H9 (cell line): Measurements from ENCODE around the gene DGKD. TPM values are rescaled to one million over a fixed set of nuclear protein-coding genes. Genes with fewer than 3 reads are reported as not detected.

Experiments
- DNase-seq: peaks from one replicate; pipeline ENCODE4 v3.0.0-alpha.2; 2017
- H2AFZ ChIP-seq: one replicate; pipeline ENCODE4 v1.6.1; 2013; ENCODE audit warnings: mild to moderate bottlenecking, low read length, control low read depth, moderate library complexity
- H2AK5ac ChIP-seq: 2 replicates; pipeline ENCODE4 v1.6.1; 2013; ENCODE audit warnings: low read length, control low read depth, mixed read lengths; ENCODE audit not compliant: insufficient read length
- H2BK120ac ChIP-seq: one replicate; pipeline ENCODE4 v1.6.1; 2013; ENCODE audit warnings: low read depth, mild to moderate bottlenecking, low read length, control low read depth, inconsistent platforms; ENCODE audit not compliant: poor library complexity, severe bottlenecking
- H2BK12ac ChIP-seq: 2 replicates; pipeline ENCODE4 v1.6.1; 2013; ENCODE audit warnings: low read length, control low read depth, mixed read lengths, low read depth; ENCODE audit not compliant: insufficient read length
- H2BK15ac ChIP-seq: 2 replicates; pipeline ENCODE4 v1.6.1; 2013; ENCODE audit warnings: low read depth, low read length, control low read depth
- H2BK20ac ChIP-seq: one replicate; pipeline ENCODE4 v1.6.1; 2013; ENCODE audit warnings: low read depth, mild to moderate bottlenecking, low read length, control low read depth, inconsistent platforms; ENCODE audit not compliant: poor library complexity, severe bottlenecking
- H2BK5ac ChIP-seq: 2 replicates; pipeline ENCODE4 v1.6.1; 2013; ENCODE audit warnings: low read length, control low read depth, mixed read lengths; ENCODE audit not compliant: insufficient read length
- H3K14ac ChIP-seq: 2 replicates; pipeline ENCODE4 v1.6.1; 2013; ENCODE audit warnings: low read length, control low read depth; ENCODE audit not compliant: insufficient read depth
- H3K18ac ChIP-seq: 2 replicates; pipeline ENCODE4 v1.6.1; 2013; ENCODE audit warnings: low read depth, mild to moderate bottlenecking, mixed read lengths, low read length, control low read depth; ENCODE audit not compliant: insufficient read length
- H3K23ac ChIP-seq: 2 replicates; pipeline ENCODE4 v1.6.1; 2013; ENCODE audit warnings: low read length, control low read depth, mixed read lengths, low read depth; ENCODE audit not compliant: insufficient read length
- H3K23me2 ChIP-seq: 2 replicates; pipeline ENCODE4 v1.6.1; 2013; ENCODE audit warnings: low read depth, mild to moderate bottlenecking, mixed read lengths, low read length, control low read depth; ENCODE audit not compliant: insufficient read length, poor library complexity, severe bottlenecking
- H3K27ac ChIP-seq: 2 replicates; pipeline ENCODE4 v1.5.1; 2013; ENCODE audit warnings: low read length, control low read depth, mixed read lengths, low read depth; ENCODE audit not compliant: insufficient read length
- H3K27me3 ChIP-seq: 2 replicates; pipeline ENCODE4 v1.6.1; 2013; ENCODE audit warnings: low read length, control low read depth, inconsistent platforms; ENCODE audit not compliant: insufficient read depth
- H3K4ac ChIP-seq: 2 replicates; pipeline ENCODE4 v1.6.1; 2013; ENCODE audit warnings: low read depth, mild to moderate bottlenecking, control low read depth, inconsistent platforms, low read length, moderate library complexity
- H3K4me1 ChIP-seq: 2 replicates; pipeline ENCODE4 v1.6.1; 2013; ENCODE audit warnings: low read length, control low read depth, inconsistent platforms; ENCODE audit not compliant: insufficient read depth
- H3K4me2 ChIP-seq: 2 replicates; pipeline ENCODE4 v1.6.1; 2013; ENCODE audit warnings: low read length, control low read depth, mixed read lengths; ENCODE audit not compliant: insufficient read length, insufficient read depth
- H3K56ac ChIP-seq: 2 replicates; pipeline ENCODE4 v1.6.1; 2013; ENCODE audit warnings: low read depth, mild to moderate bottlenecking, mixed read lengths, low read length, control low read depth; ENCODE audit not compliant: insufficient read length
- H3K79me1 ChIP-seq: 2 replicates; pipeline ENCODE4 v1.6.1; 2013; ENCODE audit warnings: low read depth, mild to moderate bottlenecking, moderate library complexity, low read length, control low read depth, inconsistent platforms; ENCODE audit not compliant: insufficient read depth, poor library complexity, severe bottlenecking
- H3K79me2 ChIP-seq: 2 replicates; pipeline ENCODE4 v1.6.1; 2013; ENCODE audit warnings: low read length, control low read depth, inconsistent platforms; ENCODE audit not compliant: insufficient read depth
- H3K9ac ChIP-seq: 2 replicates; pipeline ENCODE4 v1.6.1; 2013; ENCODE audit warnings: low read length, control low read depth, mixed read lengths; ENCODE audit not compliant: insufficient read length; ENCODE audit errors: extremely low read depth
- H3K9me3 ChIP-seq: one replicate; pipeline ENCODE4 v1.6.1; 2013; ENCODE audit warnings: low read depth, low read length, inconsistent platforms; ENCODE audit not compliant: control insufficient read depth
- H3T11ph ChIP-seq: one replicate; pipeline ENCODE4 v1.6.1; 2013; ENCODE audit warnings: mild to moderate bottlenecking, low read length, control low read depth, inconsistent platforms
- H4K20me1 ChIP-seq: one replicate; pipeline ENCODE4 v1.6.1; 2013; ENCODE audit not compliant: control insufficient read depth, insufficient read length, insufficient read depth
- H4K5ac ChIP-seq: 2 replicates; pipeline ENCODE4 v1.6.1; 2013; ENCODE audit warnings: low read depth, mild to moderate bottlenecking, mixed read lengths, low read length, control low read depth; ENCODE audit not compliant: insufficient read length
- H4K8ac ChIP-seq: replicated peaks from 2 replicates; pipeline ENCODE4 v1.6.1; 2013; ENCODE audit warnings: low read length, control low read depth, mixed read lengths, low read depth; ENCODE audit not compliant: insufficient read length
- H4K91ac ChIP-seq: 2 replicates; pipeline ENCODE4 v1.6.1; 2013; ENCODE audit warnings: low read depth, mild to moderate bottlenecking, moderate library complexity, mixed read lengths, low read length, control low read depth; ENCODE audit not compliant: insufficient read length
- H3K27ac Mint-ChIP-seq, 3 experiments: 2 replicates in 2 of 3; 3 replicates in 1 of 3; pipeline ENCODE4 v1.8.0; 2020 to 2021; ENCODE audit warnings: mixed read lengths in 3 of 3, mild to moderate bottlenecking in 1 of 3, moderate library complexity in 1 of 3
- H3K27me3 Mint-ChIP-seq: 2 replicates; pipeline ENCODE4 v1.8.0; 2021; ENCODE audit warnings: low read depth, mild to moderate bottlenecking, moderate library complexity, mixed read lengths
- H3K36me3 Mint-ChIP-seq, 3 experiments: 2 replicates in 2 of 3; 3 replicates in 1 of 3; pipeline ENCODE4 v1.8.0; 2020 to 2021; ENCODE audit warnings: low read depth in 3 of 3, mixed read lengths in 3 of 3; ENCODE audit not compliant: insufficient read depth in 1 of 3
- H3K4me1 Mint-ChIP-seq, 2 experiments: 2 replicates each; pipeline ENCODE4 v1.8.0; 2020; ENCODE audit warnings: mixed read lengths in 2 of 2
- H3K4me3 Mint-ChIP-seq, 2 experiments: 2 replicates in 1 of 2; 3 replicates in 1 of 2; pipeline ENCODE4 v1.8.0; 2020 to 2021; ENCODE audit warnings: mild to moderate bottlenecking in 2 of 2, mixed read lengths in 2 of 2, moderate library complexity in 1 of 2
- H3K9me3 Mint-ChIP-seq, 2 experiments: 2 replicates in 1 of 2; 3 replicates in 1 of 2; pipeline ENCODE4 v1.8.0; 2020; ENCODE audit warnings: mild to moderate bottlenecking in 2 of 2, mixed read lengths in 2 of 2, moderate library complexity in 1 of 2
- WGBS: extraction: QIAGEN DNeasy Blood & Tissue Kit; methylation state at CpG from one replicate; pipeline ENCODE4 v1.1.7; 2013; ENCODE audit warnings: missing lambda C conversion rate, low lambda C conversion rate, mixed read lengths; ENCODE audit not compliant: insufficient read length; ENCODE audit errors: extremely low coverage; 5-methylcytosine and 5-hydroxymethylcytosine counted together
- total RNA-seq: library from RNA; stranded (reverse); gene quantifications from 2 replicates; pipeline ENCODE4 v1.2.1, GENCODE V29; 2021
- TF ChIP-seq, protein P1 (sequence below): fragments of 200-600 bp; sonication (generic); conservative IDR thresholded peaks from 3 replicates; pipeline ENCODE4 v1.8.0; 2021; ENCODE audit warnings: antibody characterized with exemption, mild to moderate bottlenecking

DGKD gene
- total RNA-seq, 1 experiment from 2014 or later = 20.7 TPM

DNA sequence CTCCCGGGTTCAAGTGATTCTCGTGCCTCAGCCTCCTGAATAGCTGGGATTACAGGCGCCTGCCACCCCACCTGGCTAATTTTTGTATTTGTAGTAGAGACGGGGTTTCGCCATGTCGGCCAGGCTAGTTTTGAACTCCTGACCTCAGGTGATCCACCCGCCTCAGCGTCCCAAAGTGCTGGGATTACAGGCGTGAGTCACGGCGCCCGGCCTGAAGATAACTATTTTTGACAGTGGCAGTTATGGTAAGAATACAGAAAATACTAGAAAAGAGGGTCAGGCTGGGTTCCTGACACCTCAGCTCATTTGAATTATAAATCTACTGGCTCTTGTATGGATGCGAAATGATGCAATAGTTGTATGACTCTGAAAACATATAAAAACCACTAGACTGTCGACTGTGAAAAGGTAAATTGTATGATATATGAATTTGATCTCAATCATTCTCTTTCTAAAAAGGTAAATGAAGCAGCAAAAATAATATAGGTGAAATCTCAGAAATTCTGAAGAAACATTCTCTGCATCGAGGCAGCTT lies 11.1 kb upstream of the DGKD start:
- H2BK5ac ChIP-seq = no peak overlapping the region
- no peaks in the 10 kb centered on the region for H3K79me1 ChIP-seq
- H2AFZ ChIP-seq = no peak overlapping the region
- no CpG with 5 or more reads among the region's 15 CpGs for WGBS
- no peaks in the 10 kb centered on the region for H3K27me3 ChIP-seq
- H2BK120ac ChIP-seq = no peak overlapping the region
- Mint-ChIP-seq H3K27me3 (peaks cover 47% of the 10 kb centered on the region), H3K4me3 (no peak overlapping the region), H3K4me1 (0 out of 4 replicates have a peak, but pooled peaks cover 3 to 4% of the 10 kb centered on the region in 2 experiments), H3K9me3 (peaks cover 4 to 6% of the 10 kb centered on the region in 2 experiments; a peak in 3 of 5 replicates), H3K36me3 (peaks cover 0 to 5% (median 0%) of the 10 kb centered on the region in 3 experiments; a peak in 1 of 7 replicates), H3K27ac (no peak overlapping the region)
- H3T11ph ChIP-seq = no peak overlapping the region
- no peak overlapping the region for H3K18ac ChIP-seq
- no peak overlapping the region for H4K5ac ChIP-seq
- H3K14ac ChIP-seq = no peak overlapping the region
- H3K27ac ChIP-seq = no peak overlapping the region
- no peak overlapping the region for H4K8ac ChIP-seq
- no peaks in the 10 kb centered on the region for H3K79me2 ChIP-seq
- TF ChIP-seq, protein P1, sequence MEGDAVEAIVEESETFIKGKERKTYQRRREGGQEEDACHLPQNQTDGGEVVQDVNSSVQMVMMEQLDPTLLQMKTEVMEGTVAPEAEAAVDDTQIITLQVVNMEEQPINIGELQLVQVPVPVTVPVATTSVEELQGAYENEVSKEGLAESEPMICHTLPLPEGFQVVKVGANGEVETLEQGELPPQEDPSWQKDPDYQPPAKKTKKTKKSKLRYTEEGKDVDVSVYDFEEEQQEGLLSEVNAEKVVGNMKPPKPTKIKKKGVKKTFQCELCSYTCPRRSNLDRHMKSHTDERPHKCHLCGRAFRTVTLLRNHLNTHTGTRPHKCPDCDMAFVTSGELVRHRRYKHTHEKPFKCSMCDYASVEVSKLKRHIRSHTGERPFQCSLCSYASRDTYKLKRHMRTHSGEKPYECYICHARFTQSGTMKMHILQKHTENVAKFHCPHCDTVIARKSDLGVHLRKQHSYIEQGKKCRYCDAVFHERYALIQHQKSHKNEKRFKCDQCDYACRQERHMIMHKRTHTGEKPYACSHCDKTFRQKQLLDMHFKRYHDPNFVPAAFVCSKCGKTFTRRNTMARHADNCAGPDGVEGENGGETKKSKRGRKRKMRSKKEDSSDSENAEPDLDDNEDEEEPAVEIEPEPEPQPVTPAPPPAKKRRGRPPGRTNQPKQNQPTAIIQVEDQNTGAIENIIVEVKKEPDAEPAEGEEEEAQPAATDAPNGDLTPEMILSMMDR = no peak
- DNase-seq = no peak
- no peak overlapping the region for H2BK15ac ChIP-seq
- no peak overlapping the region for H3K23ac ChIP-seq
- H3K9ac ChIP-seq = no peak overlapping the region
- H2AK5ac ChIP-seq = no peak overlapping the region
- H3K56ac ChIP-seq = no peak overlapping the region
- H3K4ac ChIP-seq = no peak overlapping the region
- H3K4me1 ChIP-seq = no peaks in the 10 kb centered on the region
- H2BK20ac ChIP-seq = no peak overlapping the region
- no peaks in the 10 kb centered on the region for H3K9me3 ChIP-seq
- H3K4me2 ChIP-seq = no peak overlapping the region
- no peaks in the 10 kb centered on the region for H3K23me2 ChIP-seq
- H2BK12ac ChIP-seq = no peak overlapping the region
- no peak overlapping the region for H4K91ac ChIP-seq
- H4K20me1 ChIP-seq = no peaks in the 10 kb centered on the region
